Liver (tissue), 3 donors: ENCODE measurements around the gene SNX5.

Experiments
- FOXA1 ChIP-seq: IDR thresholded peaks from 2 replicates; pipeline ENCODE4 v1.6.1; 2016; ENCODE audit warnings: antibody characterized with exemption
- RAD21 ChIP-seq, 2 donors: IDR thresholded peaks; 2 replicates each; pipeline ENCODE4 v1.6.1; 2016; ENCODE audit warnings: antibody characterized with exemption in 2 of 2, mild to moderate bottlenecking in 2 of 2
- RXRA ChIP-seq, 2 donors: IDR thresholded peaks; 2 replicates each; pipeline ENCODE4 v1.6.1; 2017 to 2018; ENCODE audit warnings: antibody characterized with exemption in 2 of 2, mild to moderate bottlenecking in 1 of 2
- TF ChIP-seq, protein P1 (sequence below): fragments of 150-350 bp; IDR thresholded peaks from 2 replicates; pipeline ENCODE4 v1.5.1; 2017; ENCODE audit warnings: improper control_type of control experiment, low read depth, low read length; ENCODE audit not compliant: missing input control
- donor health status: healthy.
- donor health status: healthy.

DNA sequence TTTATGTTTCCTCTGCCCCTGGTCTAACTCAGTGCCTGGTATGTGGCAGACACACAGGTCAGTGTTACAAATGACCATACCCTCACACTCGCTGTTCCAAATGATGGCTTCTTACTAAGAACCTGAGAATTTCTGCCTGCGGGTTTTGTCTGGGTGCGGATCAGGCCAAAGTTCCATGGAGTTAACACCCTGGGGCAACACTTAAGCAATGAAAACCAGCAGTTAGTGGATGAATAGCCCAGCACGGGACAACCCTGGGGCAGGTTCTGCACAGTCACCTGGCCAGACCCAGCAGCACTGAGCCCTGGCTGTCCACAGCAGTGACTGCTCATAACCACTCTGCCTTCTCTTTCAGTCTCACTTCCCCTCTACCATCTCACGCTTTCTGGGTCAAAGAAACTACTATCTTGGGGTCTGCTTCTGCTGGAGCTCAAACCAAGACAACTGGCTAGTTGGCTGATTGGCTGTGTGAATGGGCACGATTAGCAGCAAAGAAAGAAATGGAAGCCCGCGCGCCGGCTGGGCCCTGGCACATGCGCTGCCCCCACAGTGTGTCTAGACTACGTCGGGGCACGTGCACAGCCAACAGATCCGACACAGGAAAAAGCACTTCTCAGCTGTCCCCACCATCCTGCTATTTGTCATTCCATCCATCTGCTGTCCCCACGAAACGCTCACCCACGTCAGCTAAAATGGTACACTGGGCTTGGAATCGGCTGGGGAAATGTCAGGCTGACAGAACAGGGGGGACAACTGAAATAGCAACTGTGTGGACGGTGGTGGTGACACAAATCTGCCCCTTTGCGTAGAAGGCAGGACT lies 36.8 kb upstream of the SNX5 start:
- TF ChIP-seq, protein P1, sequence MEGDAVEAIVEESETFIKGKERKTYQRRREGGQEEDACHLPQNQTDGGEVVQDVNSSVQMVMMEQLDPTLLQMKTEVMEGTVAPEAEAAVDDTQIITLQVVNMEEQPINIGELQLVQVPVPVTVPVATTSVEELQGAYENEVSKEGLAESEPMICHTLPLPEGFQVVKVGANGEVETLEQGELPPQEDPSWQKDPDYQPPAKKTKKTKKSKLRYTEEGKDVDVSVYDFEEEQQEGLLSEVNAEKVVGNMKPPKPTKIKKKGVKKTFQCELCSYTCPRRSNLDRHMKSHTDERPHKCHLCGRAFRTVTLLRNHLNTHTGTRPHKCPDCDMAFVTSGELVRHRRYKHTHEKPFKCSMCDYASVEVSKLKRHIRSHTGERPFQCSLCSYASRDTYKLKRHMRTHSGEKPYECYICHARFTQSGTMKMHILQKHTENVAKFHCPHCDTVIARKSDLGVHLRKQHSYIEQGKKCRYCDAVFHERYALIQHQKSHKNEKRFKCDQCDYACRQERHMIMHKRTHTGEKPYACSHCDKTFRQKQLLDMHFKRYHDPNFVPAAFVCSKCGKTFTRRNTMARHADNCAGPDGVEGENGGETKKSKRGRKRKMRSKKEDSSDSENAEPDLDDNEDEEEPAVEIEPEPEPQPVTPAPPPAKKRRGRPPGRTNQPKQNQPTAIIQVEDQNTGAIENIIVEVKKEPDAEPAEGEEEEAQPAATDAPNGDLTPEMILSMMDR = no peak
- TF ChIP-seq FOXA1 (no peak), RXRA (IDR thresholded peaks at IDR 0.05) (no peak), RAD21 (IDR thresholded peaks at IDR 0.05) (no peak)
